Glomerular visceral epithelial cell (primary cell): ENCODE measurements around the gene DGKI.

Source experiments
- DNase-seq: peaks from one replicate; pipeline ENCODE4 v3.0.0-alpha.2; 2016; ENCODE audit errors: extremely low spot score

Gene DGKI

GRCh38 chr7:137593115-137593711, 253.6 kb downstream of the DGKI start:
- DNase-seq = no peak

- peak; percentile 63 for DNase-seq
Observed at GRCh38 chr7:137592232-137592896, 254.4 kb downstream of the DGKI start.

GRCh38 chr7:137591421-137591837, 255.3 kb downstream of the DGKI start:
- DNase-seq = no peak

- DNase-seq = no peak
Observed at GRCh38 chr7:137590756-137591305, 255.9 kb downstream of the DGKI start.

- no peak for DNase-seq
Observed at GRCh38 chr7:137590071-137590755, 256.6 kb downstream of the DGKI start.

GRCh38 chr7:137587326-137587725, 259.4 kb downstream of the DGKI start:
- no peak for DNase-seq

- no peak for DNase-seq
Observed at GRCh38 chr7:137585591-137585990, 261.2 kb downstream of the DGKI start.

GRCh38 chr7:137583172-137583571, 263.6 kb downstream of the DGKI start:
- no peak for DNase-seq

- DNase-seq = peak; percentile 65
Observed at GRCh38 chr7:137579913-137580640, 266.7 kb downstream of the DGKI start.

- no peak for DNase-seq
Observed at GRCh38 chr7:137578541-137578940, 268.2 kb downstream of the DGKI start.

GRCh38 chr7:137577184-137577583, 269.6 kb downstream of the DGKI start:
- DNase-seq = no peak

- DNase-seq = no peak
Observed at GRCh38 chr7:137576481-137576880, 270.3 kb downstream of the DGKI start.

- DNase-seq = no peak
Observed at GRCh38 chr7:137574812-137575211, 272.0 kb downstream of the DGKI start.

- DNase-seq = no peak
Observed at GRCh38 chr7:137572056-137572784, 274.6 kb downstream of the DGKI start.

GRCh38 chr7:137564677-137565076, 282.1 kb downstream of the DGKI start:
- no peak for DNase-seq

GRCh38 chr7:137563981-137564380, 282.8 kb downstream of the DGKI start:
- DNase-seq = no peak

GRCh38 chr7:137547485-137547884, 299.3 kb downstream of the DGKI start:
- no peak for DNase-seq

GRCh38 chr7:137546671-137547070, 300.1 kb downstream of the DGKI start:
- DNase-seq = no peak

- no peak for DNase-seq
Observed at GRCh38 chr7:137546009-137546408, 300.8 kb downstream of the DGKI start.

GRCh38 chr7:137545059-137545716, 301.6 kb downstream of the DGKI start:
- no peak for DNase-seq
